Activated CD4-positive, alpha-beta T cell treated with anti-CD3 and anti-CD28 coated beads for 1 hour (primary cell): ENCODE results near the gene CETN1.

Source experiments
- DNase-seq: peaks from one replicate; pipeline ENCODE4 v3.0.0-alpha.2; 2020

Gene CETN1

DNA sequence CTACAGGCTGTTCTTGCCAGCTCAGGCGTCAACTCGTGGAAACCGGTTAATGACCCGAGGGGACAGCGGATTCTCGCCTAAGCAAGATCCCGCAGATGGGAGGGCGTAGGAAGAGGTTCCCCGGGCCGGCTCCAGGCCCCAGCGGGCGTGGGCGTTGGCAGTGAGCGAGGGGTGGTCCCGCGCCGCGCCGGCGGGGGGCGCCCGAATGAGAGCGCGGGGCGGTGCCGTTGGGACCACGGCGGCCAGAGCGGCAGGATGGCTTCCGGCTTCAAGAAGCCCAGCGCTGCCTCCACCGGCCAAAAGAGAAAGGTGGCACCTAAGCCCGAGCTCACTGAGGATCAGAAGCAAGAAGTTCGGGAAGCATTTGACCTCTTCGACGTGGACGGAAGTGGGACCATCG, at the start of gene CETN1:
CETN1 (plus strand) TSS at position 227 of the 400 bp plus-strand sequence; CDS start at position 256, 29 bp downstream.
- DNase-seq = no peak

DNA sequence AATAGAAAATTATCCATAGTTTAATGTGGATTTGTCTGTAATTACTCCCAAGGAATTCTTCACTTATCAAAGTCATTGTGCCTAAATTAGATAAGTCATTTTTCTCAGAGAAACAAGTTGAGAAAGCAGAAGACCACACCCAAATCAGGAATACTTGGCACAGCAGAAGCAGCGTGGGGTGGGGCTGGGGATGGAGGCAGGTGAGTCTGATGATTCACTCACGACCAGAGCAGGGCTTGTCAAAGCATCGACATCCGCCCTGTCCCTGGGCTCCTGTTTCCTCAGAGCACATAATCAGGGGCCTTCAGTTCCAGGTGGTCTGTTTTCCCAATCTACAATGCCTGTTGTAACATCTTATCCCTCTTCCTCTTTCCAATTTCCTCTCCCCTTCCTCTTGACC, 48.2 kb upstream of the CETN1 start:
- no peak for DNase-seq

DNA sequence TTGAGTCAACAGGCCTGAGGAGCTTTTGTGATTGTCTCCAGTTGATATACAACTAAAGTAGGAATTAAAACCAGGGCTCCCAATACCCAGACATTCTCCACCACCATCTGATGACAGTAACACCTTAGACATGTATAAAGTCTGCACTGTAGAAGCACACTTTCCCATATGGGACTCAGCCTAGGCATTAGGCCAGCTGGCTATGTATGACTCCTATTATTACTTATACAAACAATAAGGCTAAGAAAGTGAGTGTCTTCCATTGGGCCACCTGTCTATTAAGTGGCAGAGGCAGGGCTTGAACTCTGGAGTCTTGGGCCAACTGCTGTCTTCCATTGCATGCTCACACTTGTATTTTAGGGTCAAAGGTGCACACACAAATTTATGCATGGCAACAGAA, 47.5 kb upstream of the CETN1 start:
- DNase-seq = no peak

DNA sequence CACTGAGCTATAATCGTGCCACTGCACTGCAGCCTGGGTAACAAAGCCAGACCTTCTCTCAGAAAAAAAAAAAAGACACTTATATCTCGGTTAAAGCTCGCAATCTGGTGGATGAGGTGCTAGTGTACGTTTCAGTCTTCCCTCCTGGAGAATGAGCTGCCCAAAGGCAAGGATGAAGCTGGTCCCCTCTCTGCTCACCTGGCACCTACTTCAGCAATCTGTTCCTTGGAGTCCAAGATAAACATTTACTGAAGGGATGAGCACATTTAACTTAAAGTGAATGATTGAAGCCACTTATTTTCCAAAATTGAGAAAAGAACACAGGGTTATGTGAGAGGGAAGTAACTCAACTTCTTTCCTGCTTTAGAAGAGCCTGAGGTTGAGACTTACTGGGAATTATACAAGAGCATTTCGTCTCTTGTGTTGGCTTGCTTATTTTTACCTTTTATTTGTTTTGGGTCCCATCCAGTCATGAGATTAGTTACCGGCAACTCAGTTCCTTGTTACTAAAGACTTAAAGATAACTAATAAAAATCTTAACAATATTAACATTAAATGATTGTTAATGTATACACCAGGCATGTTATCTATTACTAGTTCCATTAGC, 46.1 kb upstream of the CETN1 start:
- no peak for DNase-seq

DNA sequence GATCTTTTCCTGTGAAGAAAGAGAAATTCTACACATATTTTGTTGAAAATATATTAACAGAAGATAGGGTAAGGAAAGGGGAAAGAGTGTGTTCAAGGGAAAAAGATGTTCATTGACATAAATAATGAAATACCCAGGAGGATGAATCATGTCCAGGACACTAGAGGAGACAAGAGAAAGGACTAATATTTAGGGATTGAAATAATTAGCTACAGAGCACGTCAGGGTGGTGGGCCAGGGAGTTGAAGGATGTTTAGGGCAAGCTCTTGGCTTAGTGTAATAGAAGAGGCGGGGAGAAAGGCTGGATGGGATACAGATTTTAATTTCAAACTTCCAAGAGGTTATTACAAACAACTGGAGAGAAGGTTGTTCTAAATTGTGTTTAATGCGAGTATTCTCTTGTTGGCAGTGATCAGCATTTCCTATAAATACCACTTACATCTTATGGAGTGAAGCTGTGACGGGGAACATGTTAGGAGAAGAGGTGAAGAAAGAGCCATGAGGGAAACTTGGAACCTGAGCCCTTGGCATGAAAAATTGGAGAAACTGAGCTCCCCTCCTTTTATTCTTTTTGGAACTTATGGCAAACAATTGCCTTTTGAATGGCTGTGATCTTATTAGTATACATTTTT, 36.6 kb upstream of the CETN1 start:
- DNase-seq = no peak

DNA sequence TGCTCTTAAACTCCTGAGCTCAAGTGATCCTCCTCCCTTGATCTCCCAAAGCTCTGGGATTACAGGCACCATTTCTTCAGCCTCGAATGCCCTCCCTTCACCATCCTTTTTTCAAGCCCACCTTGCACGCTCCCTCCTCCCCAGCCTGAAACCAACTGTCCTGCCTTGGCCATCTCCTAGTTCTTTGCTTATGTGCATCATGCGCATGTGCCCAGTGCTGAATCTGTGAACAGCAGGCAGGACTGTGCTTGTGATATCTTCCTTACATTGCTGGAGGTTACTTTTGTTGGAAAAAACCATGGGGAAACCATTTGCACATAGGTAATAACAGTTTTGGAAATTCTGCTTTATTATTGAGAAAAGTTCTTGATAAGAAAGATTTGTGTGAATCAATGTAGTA, 30.2 kb upstream of the CETN1 start:
- DNase-seq = no peak

DNA sequence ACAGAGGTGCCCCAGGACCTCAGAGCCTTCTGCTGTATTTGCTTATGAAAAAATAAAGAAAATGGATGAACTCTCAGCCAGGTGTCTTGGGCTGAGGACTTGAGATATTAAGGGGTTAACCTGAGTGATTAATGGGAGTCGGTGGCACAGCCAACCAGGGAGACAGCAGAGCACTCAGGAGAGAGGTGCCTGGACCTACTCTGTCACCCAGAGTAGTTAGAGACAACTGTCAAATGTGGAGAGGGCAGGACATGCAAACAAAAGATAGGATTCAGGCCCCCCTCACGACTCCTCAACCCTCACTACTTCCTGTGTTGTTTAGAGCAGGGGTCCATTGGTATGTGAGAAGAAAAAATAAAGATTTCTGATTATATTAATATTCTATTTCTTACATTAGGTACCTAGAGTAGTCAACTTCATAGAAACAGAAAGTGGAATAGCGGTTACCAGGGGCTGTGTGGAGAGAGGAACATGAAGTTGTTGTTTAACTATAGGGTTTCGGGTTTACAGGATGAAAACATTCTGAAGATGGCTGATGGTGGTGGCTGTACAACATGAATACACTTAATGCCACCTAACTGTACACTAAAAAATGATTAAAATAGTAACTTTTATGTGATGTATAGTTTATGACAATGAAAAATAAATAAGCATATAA, 28.6 kb upstream of the CETN1 start:
- DNase-seq = no peak

DNA sequence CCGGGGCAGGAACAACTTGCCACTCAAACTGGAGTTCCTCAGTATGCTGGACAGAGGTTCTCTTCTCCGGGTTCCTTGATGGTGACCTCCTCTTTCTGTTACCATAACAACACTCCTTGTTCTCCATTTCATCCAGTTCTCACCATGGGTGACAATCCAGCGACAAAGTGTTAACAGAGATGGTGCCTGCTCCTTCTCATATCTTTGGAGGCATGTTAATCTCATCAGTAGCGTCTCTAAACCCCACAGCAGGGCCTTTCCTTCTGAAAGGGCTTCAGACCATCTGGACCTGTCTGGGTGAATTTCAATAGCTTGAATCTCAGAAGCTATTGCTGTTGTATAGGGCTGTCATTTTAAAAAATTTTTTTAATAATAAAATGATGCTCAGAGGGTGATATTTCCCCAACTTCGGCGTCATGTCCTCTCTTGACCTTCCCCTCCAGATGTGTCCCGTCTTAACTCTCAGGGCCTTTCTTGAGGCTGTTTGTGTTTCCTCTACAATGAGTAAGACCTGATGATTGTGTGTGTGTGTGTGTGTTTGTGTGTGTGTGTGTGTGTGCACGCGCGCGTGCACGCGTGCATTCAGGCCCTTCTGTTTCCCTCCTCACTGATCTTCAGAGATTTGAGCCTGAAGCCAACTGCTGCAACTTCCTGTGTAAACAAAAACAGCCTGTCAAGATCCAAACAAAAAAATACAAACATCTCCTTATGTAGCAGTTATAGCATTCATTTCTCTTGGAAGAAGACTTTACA, 24.3 kb upstream of the CETN1 start:
- no peak for DNase-seq

DNA sequence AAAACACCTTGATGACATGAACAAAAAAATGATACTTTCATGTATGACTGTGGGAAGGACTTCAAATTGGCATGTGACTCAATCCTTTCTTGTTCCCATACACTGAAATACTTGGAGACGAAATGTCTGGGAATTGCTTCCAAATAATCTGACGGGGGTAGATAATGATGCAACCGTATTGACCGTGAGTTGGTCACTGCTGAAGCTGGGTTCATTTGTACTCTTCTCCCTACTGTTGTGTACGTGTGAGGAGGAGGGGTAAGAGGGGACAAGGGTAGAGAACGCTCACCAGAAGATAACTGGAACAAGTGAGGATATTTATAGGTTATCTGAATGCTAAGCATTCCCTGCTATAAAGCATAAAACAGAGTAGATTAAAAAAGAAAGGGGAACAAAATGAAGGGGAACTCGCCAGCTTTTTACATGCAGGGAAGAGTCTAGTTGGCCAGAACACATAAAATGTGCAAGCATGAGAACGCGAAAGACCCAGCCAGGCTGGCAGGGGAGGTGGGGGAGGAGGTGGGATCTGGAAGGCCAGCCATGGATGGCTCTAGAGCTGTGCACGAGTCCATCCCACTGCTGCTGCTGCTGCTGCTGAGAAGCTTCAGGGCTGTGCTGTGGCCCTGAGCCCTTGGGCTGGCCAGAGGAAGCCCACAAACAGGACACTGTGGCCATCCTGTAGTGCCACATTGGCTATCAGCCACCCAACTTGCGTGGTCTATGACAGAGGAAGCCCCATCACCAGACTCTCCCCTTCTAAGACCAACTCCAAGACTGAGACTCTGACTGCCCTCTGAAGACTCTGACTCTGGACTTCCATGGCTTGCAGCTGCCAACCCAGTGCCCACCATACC, 15.2 kb upstream of the CETN1 start:
- no peak for DNase-seq

DNA sequence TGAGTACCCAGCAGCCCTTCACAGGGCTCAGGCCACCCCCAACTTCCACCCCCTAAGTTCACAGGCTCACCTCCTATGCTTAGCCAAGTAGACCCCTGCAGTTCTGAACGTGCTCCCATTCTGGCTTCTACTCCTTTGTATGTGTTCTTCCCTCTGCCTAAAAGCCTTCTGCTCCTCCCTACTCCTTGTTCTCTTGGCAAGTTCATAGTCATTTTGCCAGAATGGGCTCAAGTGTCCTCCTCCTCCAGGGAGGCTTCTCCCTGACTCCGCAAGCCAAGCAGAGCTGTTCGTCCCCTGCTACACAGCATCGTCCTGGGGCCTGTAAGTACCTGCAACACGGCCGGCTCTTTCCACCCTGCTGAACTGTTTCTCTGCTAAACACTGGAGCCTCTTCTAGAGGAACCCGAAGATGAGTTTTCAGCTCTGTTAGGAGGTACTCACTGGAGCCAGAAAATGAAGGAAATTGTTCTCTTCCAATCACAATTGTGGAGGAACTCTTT, 14.6 kb upstream of the CETN1 start:
- no peak for DNase-seq

DNA sequence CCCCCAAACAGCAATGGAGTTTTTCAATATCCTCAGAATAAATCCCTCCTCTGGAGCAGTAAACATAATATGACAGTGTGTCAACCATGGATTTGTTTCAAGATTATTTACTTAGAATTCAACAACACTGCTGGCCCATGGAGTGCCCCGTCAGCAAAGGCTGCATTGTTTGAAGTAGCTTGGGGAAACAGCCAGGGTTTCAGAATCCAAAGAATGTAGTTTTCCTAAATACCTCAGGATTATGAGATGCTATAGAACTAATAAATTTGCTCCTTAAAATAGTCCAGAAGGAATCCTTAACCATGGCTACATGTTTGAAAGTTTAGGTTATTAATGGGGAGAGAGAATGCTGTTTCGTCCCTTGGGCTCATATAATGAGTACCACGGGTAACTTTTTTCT, 13.1 kb upstream of the CETN1 start:
- no peak for DNase-seq

DNA sequence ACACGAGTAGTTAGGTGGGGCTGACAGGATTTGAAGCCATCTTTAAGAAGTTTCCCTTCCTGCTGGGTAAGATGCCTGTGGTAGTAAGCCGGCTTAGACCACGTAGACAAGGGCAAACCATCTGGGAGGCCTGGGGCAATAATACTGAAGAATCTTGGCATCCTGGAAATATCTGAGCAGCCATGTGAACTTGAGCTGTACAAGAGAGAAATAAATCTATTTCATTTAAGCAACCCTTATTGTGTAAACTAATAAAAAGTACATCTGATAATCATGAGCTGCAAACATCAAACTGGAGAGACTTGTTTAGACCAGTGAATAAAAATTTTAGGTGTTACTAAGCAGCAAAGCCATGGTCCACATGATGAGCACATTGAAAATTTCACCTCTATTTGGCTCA, 11.4 kb upstream of the CETN1 start:
- DNase-seq = no peak

DNA sequence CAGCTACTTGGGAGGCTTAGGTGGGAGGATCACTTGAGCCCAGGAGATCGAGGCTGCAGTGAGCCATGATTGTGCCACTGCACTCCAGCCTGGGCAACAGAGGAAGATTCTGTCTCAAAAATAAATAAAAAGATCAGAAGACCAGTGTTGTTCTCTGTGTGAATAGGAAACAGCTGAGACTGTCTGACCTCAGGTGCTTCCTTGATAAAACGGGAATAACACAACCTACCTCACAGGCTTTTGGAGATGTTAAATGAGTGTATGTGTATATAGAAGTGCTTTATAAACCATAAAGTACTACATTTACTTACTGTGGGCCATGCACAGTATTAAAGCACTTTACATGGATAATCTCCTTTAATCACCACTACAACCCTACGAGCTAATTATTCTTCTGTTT, 9.9 kb upstream of the CETN1 start:
- DNase-seq = no peak

DNA sequence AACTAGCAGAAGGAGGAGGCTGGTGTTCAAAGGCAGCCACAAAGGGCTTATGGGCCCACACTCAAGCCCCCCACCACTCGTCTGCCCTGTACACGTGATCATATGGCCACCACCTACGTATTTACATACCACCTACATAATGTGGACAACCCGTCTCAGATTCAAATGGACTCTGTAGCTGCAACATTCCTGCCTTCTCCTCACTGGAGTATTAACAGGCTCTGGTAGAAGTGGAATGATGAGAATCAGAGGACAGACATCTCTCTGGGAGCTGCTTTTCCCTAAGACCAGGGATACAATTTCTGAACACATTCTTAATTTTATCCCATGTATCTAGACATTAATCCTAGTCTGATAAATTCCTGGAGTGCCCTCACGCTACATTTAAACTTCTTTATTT, 9.5 kb upstream of the CETN1 start:
- no peak for DNase-seq

DNA sequence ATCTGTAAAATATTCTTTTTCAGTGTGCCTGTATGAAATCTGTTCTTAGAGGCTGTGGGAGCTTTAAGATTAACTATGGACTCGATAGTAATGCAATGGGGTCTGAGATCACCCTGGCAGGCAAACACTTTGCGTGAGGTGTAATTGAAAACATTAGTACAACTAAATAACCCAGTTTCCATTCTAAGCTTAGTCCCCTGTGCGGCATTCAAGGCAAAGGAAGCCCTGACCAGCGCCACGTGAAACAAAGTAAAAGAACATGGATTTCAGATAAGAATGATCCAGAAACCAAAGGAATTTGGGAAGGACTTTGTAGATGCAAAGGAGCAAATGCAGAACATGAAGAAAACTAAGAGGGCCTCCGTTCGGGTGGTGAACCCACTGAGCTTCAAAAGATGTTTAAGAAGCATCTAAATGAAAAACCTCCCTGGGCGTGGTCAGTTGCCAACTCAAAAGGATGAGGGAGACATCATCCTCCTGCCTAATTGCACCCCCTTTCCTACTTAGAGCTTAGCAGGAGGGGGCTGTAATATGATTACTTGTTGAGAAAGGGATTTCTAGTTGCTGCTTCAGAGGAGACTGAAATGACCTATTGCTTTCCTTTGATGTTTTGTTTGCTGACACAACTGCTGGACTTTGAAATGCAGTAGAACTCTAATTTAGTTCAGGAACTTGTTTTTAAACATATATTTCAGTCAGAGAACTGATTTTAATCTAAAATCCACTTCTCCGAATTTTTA, 7.9 kb upstream of the CETN1 start:
- no peak for DNase-seq

DNA sequence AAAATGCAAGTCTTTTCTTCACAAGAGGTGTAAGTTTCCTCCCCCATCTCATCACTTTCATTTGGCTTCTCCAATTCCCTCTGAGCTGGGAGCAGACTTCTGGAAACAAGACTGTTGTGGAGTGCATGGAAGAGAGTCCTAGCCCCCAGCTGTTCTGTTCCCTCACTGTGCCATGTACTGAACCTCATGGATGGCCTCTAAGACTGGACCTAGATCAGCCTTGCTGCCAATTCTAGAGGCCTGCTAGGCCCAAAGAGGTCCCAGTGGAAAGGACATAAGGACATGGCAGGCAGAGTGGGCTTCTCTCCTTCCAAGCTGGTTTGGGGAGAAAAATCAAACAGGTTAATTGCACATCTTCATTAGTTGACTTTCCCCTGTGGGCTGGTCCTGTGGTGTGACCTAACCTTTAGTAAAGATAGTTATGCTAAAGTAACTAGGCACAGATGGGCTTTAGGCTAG, 7.3 kb upstream of the CETN1 start:
- no peak for DNase-seq

DNA sequence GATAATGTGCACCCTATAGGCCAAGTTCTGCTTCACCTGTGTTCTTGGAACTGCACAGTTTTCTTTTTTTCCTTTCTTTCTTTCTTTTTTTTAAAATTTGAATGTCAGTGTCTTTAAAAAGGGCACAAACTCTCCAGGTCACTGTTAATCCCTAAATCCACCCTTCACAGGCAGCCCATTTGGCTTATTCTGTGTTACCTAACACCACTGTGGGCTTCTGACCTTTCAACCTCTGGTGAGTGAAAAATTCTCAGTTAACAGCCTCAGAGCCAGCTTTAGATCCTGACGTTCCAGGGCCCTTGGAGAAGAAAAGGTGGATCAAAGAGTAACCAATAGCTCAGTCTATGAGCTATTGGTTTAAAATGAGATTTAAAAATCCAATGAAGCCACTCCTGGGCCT, 6.8 kb upstream of the CETN1 start:
- no peak for DNase-seq

DNA sequence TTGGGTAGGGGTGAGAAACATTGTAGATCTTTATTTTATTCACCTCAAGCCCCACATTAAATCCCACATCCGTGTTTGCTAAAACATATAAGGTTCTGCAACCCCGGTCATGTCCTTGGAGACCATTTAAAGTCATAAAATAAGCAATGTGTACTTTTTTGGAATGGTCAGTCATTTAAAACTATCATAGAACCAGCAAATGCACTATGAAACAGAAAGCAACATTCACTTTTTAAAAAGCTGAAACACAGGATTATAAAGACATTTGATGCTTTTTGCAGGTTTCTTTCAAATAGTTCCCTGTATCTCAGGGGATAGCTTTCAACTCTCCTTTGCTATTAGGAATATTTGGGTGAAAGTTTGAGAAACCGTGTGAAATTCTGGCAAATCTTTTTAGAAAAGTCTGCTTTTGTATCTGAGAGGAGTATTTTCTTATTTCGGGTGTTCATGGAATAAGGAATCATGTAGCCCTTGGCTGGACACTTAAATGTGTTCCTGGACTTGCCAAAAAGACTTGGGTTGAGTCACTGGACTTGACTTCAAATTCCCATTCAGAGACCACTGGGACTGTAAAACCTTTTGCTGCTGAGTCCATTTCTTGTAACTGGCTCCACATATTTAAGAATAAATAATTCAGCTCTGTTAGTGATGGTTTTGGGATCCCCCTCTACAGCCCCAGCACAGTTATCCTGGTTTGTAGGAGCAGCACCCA, 5.9 kb upstream of the CETN1 start:
- DNase-seq = no peak

DNA sequence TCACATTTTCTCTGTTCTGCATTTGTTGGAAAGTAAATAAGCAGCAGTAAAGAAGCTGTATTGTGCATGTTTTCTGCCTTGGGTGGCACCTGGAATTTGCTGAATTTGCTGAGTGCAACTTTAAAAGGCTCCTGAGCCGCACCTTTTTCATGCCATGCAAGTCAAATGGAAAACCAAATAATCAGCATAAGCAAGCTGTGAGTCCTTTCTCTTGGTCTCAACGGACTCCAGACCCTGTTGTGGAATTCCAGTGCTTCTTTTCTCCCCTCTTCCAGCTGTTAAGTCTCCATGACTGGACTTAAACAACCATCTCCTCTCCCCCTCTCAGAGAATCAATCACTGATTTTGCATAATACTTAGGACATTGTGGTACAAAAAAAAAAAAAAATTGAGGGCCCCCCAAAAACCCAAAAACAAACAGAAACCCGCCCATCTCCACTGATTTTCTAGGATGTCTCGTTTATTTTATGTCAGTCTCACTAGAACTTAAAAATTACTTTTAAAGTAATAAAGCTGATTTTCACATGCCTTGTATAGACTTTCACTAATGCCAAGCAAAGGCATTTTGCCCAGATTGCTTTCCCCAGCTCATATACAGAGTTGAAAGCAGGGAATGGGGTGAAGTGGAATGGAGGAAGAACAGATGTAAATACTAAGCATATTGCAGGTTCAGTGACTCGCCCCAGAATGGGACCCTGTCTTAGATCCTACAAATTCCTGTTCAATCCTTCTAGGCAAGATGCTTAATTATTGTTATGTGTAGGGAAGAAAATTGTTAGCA, 5.1 kb upstream of the CETN1 start:
- DNase-seq = no peak

DNA sequence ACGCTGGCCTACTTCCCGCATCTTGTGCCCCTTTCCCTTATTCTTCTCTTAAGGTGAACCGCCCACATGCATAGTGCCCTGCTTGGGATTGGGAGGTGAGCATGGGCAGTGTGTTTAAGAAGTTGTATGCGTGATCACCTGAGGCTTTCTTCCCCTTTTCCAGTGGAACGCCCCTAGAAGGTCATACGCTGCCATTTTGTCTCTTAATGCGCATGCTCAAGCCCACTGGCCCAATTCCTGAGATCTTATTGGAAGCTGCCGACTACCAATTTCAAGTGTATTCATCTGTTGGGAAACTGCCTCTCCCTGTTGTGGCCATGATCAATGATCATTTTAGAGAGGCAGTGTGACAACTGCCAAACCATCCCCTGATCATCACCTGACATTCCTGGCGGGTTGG, 3.3 kb upstream of the CETN1 start:
- DNase-seq = no peak
